PC-9 (cell line): ENCODE results near the gene RPS8. TPM values are rescaled to one million over a fixed set of nuclear protein-coding genes. Genes with fewer than 3 reads are reported as not detected.

ENCODE experiments used
- BruUV-seq: library from RNA; stranded (reverse); fragments of 400-500 nt; replicated peaks from 2 replicates; lab custom pipeline; 2021; lab: Mats Ljungman, UMichigan
- CTCF ChIA-PET: fragments of 300-600 bp; sonication (Branson Sonifier 250); formaldehyde crosslinking; loops from one replicate; lab custom pipeline; 2022; ENCODE audit warnings: antibody characterized with exemption; lab: Charles Lee
- POLR2A ChIA-PET: fragments of 300-600 bp; sonication (Branson Sonifier 250); formaldehyde crosslinking; loops from one replicate; lab custom pipeline; 2022; ENCODE audit warnings: antibody characterized with exemption; ENCODE audit not compliant: unreplicated experiment; lab: Charles Lee
- DNase-seq, 2 experiments: peaks; one replicate each; pipeline versions ENCODE4 v3.0.0 to v3.0.0-alpha.2; 2015 to 2022; ENCODE audit warnings: mixed read lengths in 1 of 2
- H2AFZ ChIP-seq: fragments of 200-600 bp; sonication (generic); 2 replicates; pipeline ENCODE4 v1.8.1; 2017; ENCODE audit warnings: antibody characterized with exemption
- H3F3A ChIP-seq: fragments of 200-600 bp; sonication (generic); 2 replicates; pipeline ENCODE4 v1.8.1; 2017; ENCODE audit warnings: antibody characterized with exemption, mild to moderate bottlenecking, low read depth; ENCODE audit not compliant: insufficient read depth
- H3K27ac ChIP-seq: fragments of 200-600 bp; sonication (generic); 2 replicates; pipeline ENCODE4 v1.6.1; 2016; ENCODE audit warnings: mixed run types
- H3K27me3 ChIP-seq: fragments of 200-600 bp; sonication (generic); 2 replicates; pipeline ENCODE4 v1.6.1; 2016; ENCODE audit warnings: low read depth, mixed run types; ENCODE audit not compliant: insufficient read depth
- H3K36me3 ChIP-seq: fragments of 200-600 bp; sonication (generic); 2 replicates; pipeline ENCODE4 v1.6.1; 2016; ENCODE audit warnings: low read depth, mixed run types
- H3K4me1 ChIP-seq: fragments of 200-600 bp; sonication (generic); replicated peaks from 2 replicates; pipeline ENCODE4 v1.6.1; 2016; ENCODE audit warnings: mixed run types; ENCODE audit not compliant: insufficient read depth
- H3K4me2 ChIP-seq: fragments of 200-600 bp; sonication (generic); 2 replicates; pipeline ENCODE4 v1.6.1; 2017; ENCODE audit warnings: mixed run types
- H3K4me3 ChIP-seq: fragments of 200-600 bp; sonication (generic); 2 replicates; pipeline ENCODE4 v1.6.1; 2016; ENCODE audit warnings: mixed run types
- H3K79me2 ChIP-seq: fragments of 200-600 bp; sonication (generic); 2 replicates; pipeline ENCODE4 v1.6.1; 2017; ENCODE audit warnings: low read depth, mixed run types
- H3K9me2 ChIP-seq: fragments of 200-600 bp; sonication (generic); 2 replicates; pipeline ENCODE4 v1.8.1; 2017; ENCODE audit warnings: mild to moderate bottlenecking; ENCODE audit not compliant: insufficient read depth
- H3K9me3 ChIP-seq: fragments of 200-600 bp; sonication (generic); 2 replicates; pipeline ENCODE4 v1.8.1; 2016; ENCODE audit warnings: low read depth; ENCODE audit not compliant: insufficient read depth
- H4K20me1 ChIP-seq: fragments of 200-600 bp; sonication (generic); 2 replicates; pipeline ENCODE4 v1.8.1; 2017; ENCODE audit not compliant: insufficient read depth
- CTCF ChIP-seq: fragments of 200-600 bp; sonication (generic); conservative IDR thresholded peaks from 2 replicates; pipeline ENCODE4 v1.6.1; 2017; ENCODE audit warnings: mixed run types, antibody characterized with exemption, mild to moderate bottlenecking, moderate library complexity
- EZH2 ChIP-seq: fragments of 200-600 bp; sonication (generic); IDR thresholded peaks from 2 replicates; pipeline ENCODE4 v1.8.0; 2017; ENCODE audit warnings: antibody characterized with exemption, low read depth
- intact Hi-C: fragments of 100-400 bp; cut with micrococcal nuclease; formaldehyde crosslinking; loops from one replicate; pipeline ENCODE4 v1.10.0; 2022; ENCODE audit not compliant: unreplicated experiment
- total RNA-seq: library from RNA; stranded (reverse); gene quantifications from 2 replicates; pipeline ENCODE4 v1.2.3, GENCODE V29; 2021

The RPS8 gene
- total RNA-seq, 1 experiment from 2014 or later = 2,059 TPM

DNA sequence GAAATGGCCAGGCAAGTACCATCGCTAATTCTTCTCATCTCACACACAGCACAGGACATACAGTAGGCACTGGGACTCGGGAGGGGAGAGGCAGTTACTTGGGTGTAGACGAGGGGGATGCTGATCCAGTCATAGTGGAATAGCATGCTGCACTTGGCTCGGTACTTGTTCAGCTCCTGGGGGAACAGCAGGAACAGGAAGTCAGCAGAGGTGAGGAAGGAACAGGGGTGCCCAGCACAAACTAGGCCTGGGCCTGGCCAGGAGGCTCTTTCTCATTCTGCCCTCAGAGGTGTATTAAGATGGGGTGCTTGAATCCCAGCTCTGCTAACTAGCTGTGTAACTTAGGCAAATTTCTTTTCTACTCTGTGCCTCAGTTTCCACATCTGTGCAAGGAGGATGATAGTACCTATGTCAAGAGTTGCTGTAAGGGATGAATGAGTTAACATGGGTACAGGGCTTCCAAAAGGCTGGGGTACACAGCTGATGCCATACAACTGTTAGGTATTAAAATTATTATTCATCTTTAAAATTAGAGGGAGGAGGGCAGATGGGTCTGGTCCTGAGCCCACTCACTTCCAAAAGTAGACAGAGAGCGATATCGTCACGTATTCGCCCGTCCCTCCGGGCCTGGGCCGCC lies 10.3 kb downstream of the RPS8 start:
- ChIA-PET CTCF (no interaction called here), POLR2A (interaction anchor here (0.6 kb wide), 1 partner anchor 82 kb away, joined by 3 read pairs; no protein-coding TSS in a partner anchor)
- no peak for DNase-seq
- Histone ChIP-seq H4K20me1 (peaks cover 2% of the 10 kb centered on the region; the same call in 1 of the 2 replicates), H3K4me1 (no peaks in the 10 kb centered on the region), H3K9me2 (no peaks in the 10 kb centered on the region), H3K79me2 (no peaks in the 10 kb centered on the region), H3K4me3 (peak overlapping the region; percentile 16; the same call in 1 of the 2 replicates), H3K9me3 (no peaks in the 10 kb centered on the region), H3K27ac (no peak overlapping the region), H3K36me3 (peaks cover 8% of the 10 kb centered on the region; the same call in 1 of the 2 replicates), H3K4me2 (peak overlapping the region; percentile 63), H2AFZ (peak overlapping the region; percentile 37; the same call in 1 of the 2 replicates), H3K27me3 (no peaks in the 10 kb centered on the region), H3F3A (peaks cover 31% of the 10 kb centered on the region)
- intact Hi-C loops = no loop called here
- BruUV-seq = no TSS peak
- TF ChIP-seq CTCF (no peak), EZH2 (no peak)

- ChIA-PET CTCF (interaction anchor here (0.5 to 0.7 kb wide), 2 partner anchors 8 to 316 kb away, joined by 3 to 5 read pairs; no protein-coding TSS in a partner anchor), POLR2A (interaction anchor here (0.6 kb wide), 1 partner anchor 1437 kb away, joined by 3 read pairs; no protein-coding TSS in a partner anchor)
- no peaks in the 10 kb centered on the region for H3K9me2 ChIP-seq
- peak overlapping the region; percentile 37; the same call in 1 of the 2 replicates for H2AFZ ChIP-seq
- no peak overlapping the region for H3K27ac ChIP-seq
- no peaks in the 10 kb centered on the region for H3K4me1 ChIP-seq
- no peaks in the 10 kb centered on the region for H3K9me3 ChIP-seq
- H4K20me1 ChIP-seq = no peaks in the 10 kb centered on the region
- no peaks in the 10 kb centered on the region for H3K27me3 ChIP-seq
- H3K4me2 ChIP-seq = peak overlapping the region; percentile 63
- peaks cover 24% of the 10 kb centered on the region for H3F3A ChIP-seq
- peaks cover 4% of the 10 kb centered on the region; the same call in 1 of the 2 replicates for H3K36me3 ChIP-seq
- intact Hi-C loops = no loop called here
- no peaks in the 10 kb centered on the region for H3K79me2 ChIP-seq
- TF ChIP-seq CTCF = peak; percentile 88
- TF ChIP-seq EZH2 = no peak
- peak; percentile 43 to 84 for DNase-seq
- H3K4me3 ChIP-seq = peak overlapping the region; percentile 16; the same call in 1 of the 2 replicates
- no TSS peak for BruUV-seq
Observed at GRCh38 chr1:44786138-44786840, 10.9 kb downstream of the RPS8 start.

- peaks cover 18% of the 10 kb centered on the region for H3F3A ChIP-seq
- intact Hi-C loops = no loop called here
- H3K27ac ChIP-seq = no peak overlapping the region
Observed at GRCh38 chr1:44786841-44787426, 11.6 kb downstream of the RPS8 start.

More at GRCh38 chr1:44786841-44787426, 11.6 kb downstream of the RPS8 start:
- POLR2A ChIA-PET = interaction anchor here (0.6 to 0.7 kb wide), 2 partner anchors 480 to 1437 kb away, joined by 3 to 10 read pairs; no protein-coding TSS in a partner anchor
- DNase-seq = no peak
- Histone ChIP-seq H4K20me1 (no peaks in the 10 kb centered on the region), H3K27me3 (no peaks in the 10 kb centered on the region), H3K79me2 (no peaks in the 10 kb centered on the region), H2AFZ (no peak overlapping the region), H3K4me1 (no peaks in the 10 kb centered on the region), H3K4me3 (no peak overlapping the region), H3K9me2 (no peaks in the 10 kb centered on the region), H3K4me2 (peak overlapping the region; percentile 63; the same call in 1 of the 2 replicates), H3K36me3 (no peaks in the 10 kb centered on the region; the same call in 1 of the 2 replicates), H3K9me3 (no peaks in the 10 kb centered on the region)
- BruUV-seq = no TSS peak
- TF ChIP-seq CTCF = no peak
- TF ChIP-seq EZH2 = no peak
- CTCF ChIA-PET = interaction anchor here (0.5 to 0.7 kb wide), 2 partner anchors 7 to 315 kb away, joined by 3 to 5 read pairs; no protein-coding TSS in a partner anchor
